Activated T-cell treated with anti-CD3 and anti-CD28 coated beads for 4 hours (primary cell): ENCODE results near the gene UBR4.

Experiments
- DNase-seq: peaks from one replicate; pipeline ENCODE4 v3.0.0-alpha.2; 2020

UBR4 gene

DNA sequence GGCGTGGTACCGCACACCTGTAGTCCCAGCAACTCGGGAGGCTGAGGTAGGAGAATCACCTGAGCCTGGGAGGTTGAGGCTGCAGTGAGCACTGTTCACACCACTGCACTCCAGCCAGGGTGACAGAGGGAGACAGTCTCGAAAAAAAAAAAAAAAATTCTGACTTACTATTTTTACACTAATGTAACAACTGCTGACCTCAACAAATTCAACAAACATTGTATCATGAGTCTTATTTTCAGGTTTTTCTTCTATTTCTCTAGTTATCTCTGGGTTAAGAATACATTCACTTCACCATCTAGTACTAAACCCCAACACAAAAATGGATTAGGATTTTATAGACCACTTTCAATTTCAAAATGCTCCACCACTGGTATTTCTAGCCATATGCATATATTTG is 72.9 kb downstream of the UBR4 start:
- no peak for DNase-seq

GRCh38 chr1:19133360-19133759 is 76.7 kb downstream of the UBR4 start:
- DNase-seq = no peak

DNA sequence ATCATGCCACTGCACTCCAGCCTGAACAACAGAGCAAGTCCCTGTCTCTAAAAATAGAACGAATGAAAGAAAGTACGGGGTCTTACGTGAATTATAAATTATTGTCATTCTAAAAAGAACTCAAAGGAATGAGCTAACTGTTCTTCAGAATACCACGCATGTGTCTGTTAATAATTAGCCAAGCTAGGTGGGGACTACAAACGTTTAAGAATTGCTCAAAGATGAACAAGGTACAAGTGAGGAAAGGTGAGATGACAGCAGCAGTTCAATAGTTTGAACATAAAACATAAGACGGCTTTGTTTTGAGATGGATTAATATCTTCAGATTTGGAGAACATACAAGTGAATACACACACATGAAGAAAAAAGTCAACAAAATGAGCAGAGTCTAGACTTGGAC is 79.6 kb downstream of the UBR4 start:
- no peak for DNase-seq

DNA sequence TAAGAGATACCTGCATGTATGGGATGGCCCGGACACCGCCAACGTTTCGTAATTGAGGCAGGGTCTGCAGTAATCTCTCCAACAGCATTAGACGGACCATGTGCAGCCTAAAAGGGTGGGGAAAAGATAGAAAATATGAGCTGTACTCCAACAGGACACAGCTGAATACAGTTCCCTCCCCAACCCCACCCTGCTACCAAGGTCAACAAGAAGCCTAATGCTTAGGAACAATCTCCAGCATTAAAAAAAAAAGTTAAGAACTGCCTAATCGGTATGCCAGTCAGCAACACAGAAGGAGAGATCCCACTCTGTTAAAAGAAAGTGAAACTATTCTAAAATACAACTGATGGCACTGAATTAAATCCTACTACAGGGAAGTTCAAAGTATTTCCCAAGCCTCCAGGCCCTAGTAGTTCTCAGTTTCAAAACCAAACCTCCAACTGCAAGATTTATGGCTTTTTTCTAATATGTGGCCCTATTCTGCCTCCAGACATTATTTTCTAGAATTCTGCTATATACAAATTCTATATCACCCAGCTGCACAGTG is 81.0 kb downstream of the UBR4 start:
- DNase-seq = no peak

GRCh38 chr1:19124273-19124672 is 85.8 kb downstream of the UBR4 start:
- DNase-seq = no peak

- no peak for DNase-seq
Measured at GRCh38 chr1:19123837-19124236, 86.2 kb downstream of the UBR4 start.

DNA sequence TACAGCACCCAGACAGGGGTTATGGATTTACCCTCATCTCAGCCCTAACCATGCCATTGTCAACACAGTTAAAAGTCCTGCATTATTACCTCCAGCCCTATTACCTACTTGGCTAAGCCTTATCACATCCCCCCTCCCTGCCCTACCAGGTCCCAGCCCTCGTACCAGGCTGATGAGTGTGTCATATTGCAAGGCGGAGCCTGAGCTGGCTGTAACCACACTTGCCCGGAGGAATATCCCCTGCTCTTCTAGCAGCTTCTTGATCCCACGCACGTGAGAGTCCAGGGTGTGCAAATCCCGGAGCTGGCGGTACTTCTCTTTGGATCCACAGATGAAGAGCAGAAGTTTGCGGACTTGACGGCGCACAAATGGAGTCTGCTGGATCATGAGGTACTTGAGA is 87.4 kb downstream of the UBR4 start:
- no peak for DNase-seq

- DNase-seq = no peak
Measured at GRCh38 chr1:19121192-19121591, 88.9 kb downstream of the UBR4 start.

DNA sequence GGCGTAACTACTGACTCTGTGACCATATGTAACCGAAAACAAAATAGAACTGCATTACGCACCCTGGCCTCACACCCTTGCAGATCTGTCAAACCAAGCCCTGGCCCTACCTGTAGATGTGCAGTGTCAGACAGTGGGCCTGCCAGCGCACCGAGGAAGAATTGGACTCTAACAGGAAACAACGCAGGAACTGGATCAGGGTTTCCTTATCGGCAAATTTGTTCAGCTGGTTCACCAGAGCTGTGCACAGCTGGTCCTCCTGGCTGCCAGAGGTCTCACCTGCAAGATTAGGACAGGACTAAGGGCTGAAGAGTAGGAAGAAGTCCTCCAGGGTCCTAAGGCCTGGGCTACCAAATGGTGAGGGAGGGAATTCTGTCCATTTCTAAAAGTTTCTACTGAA is 90.0 kb downstream of the UBR4 start:
- no peak for DNase-seq

DNA sequence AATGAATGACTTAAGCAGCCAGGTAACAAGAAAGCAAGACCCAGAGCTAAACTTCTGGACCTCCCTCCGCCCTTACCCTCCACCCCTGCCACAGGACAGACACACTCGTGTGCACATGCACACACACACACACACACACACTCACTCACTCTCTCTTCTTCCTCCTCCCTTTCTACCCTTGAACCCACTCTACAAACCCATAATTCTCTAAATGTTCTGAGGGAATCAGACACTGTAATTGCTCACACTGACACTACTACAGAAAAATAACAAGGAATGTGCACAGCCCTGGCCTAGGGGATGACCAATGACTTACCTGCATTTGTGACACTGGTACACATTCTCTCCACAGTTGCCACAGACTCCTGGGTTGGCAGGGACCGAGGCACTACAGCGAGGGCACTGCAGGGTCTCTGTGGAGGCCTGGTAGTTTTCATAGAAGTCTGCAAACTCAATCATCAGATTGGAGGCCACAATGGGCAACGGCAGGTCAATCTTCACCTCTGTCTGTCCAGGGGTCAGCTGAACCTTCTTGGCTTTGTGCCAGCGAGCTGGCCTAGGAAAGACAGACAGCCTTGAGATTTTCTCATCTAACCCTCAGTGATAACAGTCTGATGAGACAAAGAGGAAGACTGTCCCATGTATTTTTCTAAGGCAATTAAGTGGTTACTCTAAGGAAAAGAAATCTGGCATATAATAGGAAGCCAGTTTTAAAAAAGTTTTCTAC is 94.8 kb downstream of the UBR4 start:
- no peak for DNase-seq

DNA sequence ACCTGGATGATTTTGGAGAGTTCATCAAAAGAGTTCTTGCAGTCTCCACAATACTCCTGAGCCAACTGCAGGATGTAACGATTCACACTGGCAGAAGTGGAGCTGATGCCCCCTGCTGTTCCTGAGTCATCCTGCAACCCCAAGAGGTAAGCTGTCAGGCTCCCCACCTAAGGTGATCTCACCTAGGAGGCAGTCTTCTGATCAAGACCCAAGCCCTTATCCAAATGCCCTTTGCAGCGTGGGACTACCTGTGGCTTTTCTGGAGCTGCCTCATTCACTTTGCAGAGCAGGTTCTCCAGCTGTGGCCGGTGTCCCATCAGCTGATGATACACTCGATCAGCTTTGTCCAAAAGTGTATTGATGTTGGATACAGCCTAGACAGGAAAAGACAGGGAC is 96.4 kb downstream of the UBR4 start:
- peak; percentile 9 for DNase-seq

DNA sequence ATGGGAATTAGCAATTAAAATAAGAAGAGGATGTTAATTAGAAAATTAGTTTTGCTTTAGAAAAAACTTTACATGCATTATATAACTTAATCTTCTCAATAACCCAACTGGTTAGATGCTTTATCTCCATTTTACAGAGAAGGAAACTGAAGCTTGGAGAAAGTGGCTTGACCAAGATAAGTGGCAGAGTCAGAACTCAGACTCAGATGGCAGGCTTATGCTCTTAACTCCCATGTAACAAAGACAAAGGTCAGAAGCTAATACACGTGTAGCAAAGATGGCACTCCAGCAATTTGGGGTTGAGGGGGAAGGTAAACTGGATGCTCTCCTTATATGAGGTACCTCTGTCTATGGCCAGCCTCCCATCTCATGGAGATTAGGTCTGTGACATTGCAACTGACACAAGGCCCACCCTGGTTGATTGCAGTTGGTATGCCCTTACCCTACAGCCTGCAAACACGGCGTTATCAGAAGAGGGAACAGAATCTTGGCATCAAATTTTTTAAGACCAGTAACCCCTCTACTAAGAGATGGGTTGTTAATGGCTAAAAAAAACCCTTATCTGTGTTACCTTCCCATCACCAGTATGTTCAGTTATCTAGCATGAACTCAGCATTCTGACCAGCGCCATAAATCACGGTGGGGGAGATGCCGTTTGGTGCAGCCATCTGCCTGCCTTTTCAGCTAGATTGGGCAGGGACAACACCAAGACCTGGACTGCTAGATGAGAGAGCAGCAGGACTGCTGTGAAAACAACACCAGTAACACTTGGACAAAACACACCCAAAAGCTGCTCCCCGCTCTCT is 97.0 kb downstream of the UBR4 start:
- DNase-seq = no peak

GRCh38 chr1:19110257-19110927 is 99.7 kb downstream of the UBR4 start:
- no peak for DNase-seq

GRCh38 chr1:19109545-19109944 is 100.5 kb downstream of the UBR4 start:
- no peak for DNase-seq

DNA sequence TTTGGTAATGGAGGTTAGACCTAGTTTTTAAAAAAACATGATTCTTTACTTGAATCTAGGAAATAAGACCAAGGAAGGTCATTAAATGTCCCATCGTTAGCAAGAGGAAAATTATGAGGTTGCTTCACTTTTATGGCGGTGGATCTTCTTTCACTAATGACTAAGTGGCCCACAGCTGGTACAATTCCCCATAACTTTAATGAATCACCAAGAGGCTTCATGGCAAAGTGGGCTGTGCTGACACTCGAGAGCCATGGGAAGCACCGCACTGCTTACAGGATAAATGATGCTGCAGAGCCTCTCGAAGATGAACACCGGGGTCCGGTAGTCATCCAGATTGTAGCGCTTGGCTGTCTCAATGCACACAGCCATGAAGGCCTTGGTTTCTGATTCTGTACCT is 108.8 kb downstream of the UBR4 start:
- no peak for DNase-seq

DNA sequence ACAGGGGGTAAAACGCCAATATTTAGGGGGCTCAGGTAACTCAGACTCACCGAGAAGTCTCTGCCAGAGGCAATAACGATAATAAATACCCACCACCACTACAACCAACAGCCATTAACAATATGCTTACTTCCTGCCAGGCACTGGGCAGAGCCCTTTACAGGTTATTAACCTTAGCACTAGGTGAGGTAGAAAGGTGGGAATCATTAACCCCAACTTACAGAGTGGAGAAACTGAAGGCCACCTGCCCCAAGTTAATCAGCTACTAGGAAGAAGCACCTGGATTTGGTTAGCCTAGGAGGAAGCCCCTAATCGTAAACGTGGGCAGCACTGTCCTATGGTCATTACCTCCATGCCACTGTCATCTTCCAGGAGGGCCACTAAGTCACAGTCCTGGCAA is 110.0 kb downstream of the UBR4 start:
- DNase-seq = no peak

- no peak for DNase-seq
Measured at GRCh38 chr1:19096990-19097389, 113.1 kb downstream of the UBR4 start.

GRCh38 chr1:19096036-19096833 is 113.8 kb downstream of the UBR4 start:
- DNase-seq = no peak

DNA sequence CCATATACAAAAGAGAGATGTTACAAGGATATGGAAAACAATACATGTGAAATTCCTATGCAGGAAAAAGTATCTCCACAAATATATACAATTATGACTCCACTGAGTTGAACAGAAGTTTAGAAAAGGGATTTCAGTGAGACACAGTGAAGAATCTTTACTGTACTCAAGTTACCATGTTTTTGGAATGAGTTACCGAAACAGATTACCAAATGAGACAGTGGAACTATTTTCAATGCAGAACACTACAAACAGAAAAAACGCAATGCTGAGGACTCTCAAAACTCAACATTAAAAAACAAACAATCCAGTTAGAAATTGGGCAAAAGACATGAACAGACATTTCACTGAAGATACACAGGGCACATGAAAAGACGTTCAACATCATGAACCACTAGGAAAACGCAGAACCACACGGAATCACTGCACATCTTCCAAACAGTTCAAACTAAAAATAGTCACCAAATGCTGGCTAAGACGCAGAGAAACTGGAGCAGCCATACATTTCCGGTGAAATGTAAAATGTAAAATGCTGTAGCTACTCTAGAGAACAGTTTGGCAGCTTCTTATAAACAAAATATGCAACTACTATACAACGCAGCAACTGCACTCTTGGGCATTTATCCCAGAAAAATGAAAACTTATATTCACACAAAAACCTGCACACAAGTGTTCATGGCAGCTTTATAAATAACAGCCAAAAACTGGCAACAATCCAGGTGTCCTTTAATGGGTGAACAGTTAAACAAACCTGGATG is 118.7 kb downstream of the UBR4 start:
- no peak for DNase-seq

- DNase-seq = no peak
Measured at GRCh38 chr1:19089524-19089923, 120.5 kb downstream of the UBR4 start.

- no peak for DNase-seq
Measured at GRCh38 chr1:19088717-19089442, 121.2 kb downstream of the UBR4 start.
